ENCODE measurements around the gene SNRPA. TPM values are rescaled to one million over a fixed set of nuclear protein-coding genes. Genes with fewer than 3 reads are reported as not detected.
A peak's percentile ranks its signal among the peaks of the same experiment; 100 is the strongest.

The SNRPA gene
- total RNA-seq, 1 experiment from 2014 or later = 225 TPM

- Histone ChIP-seq H3K18ac (ENCODE audit: insufficient read length, low read depth, low read length) (no peak overlapping the region), H2BK20ac (ENCODE audit: low read depth, low read length, poor library complexity, severe bottlenecking) (no peak overlapping the region), H3K4me2 (ENCODE audit: insufficient read depth, insufficient read length, low read length) (no peak overlapping the region), H3K4ac (ENCODE audit: low read depth, low read length) (no peak overlapping the region), H3K56ac (ENCODE audit: insufficient read length, low read depth, low read length) (no peak overlapping the region), H3K79me2 (ENCODE audit: insufficient read depth, low read length) (no peaks in the 10 kb centered on the region), H3K27ac (ENCODE audit: insufficient read length, low read depth, low read length) (no peak overlapping the region), H2BK120ac (ENCODE audit: low read depth, low read length, poor library complexity, severe bottlenecking) (no peak overlapping the region), H3K23ac (ENCODE audit: insufficient read length, low read depth, low read length) (no peak overlapping the region), H3K14ac (ENCODE audit: insufficient read depth, low read length) (no peak overlapping the region; the same call in 1 of the 2 replicates), H2BK12ac (ENCODE audit: insufficient read length, low read depth, low read length) (no peak overlapping the region), H4K5ac (ENCODE audit: insufficient read length, low read depth, low read length) (no peak overlapping the region), H3K27me3 (ENCODE audit: insufficient read depth, low read length) (no peaks in the 10 kb centered on the region), H3T11ph (ENCODE audit: low read length) (no peak overlapping the region), H4K91ac (ENCODE audit: insufficient read length, low read depth, low read length) (no peak overlapping the region), H3K9ac (ENCODE audit: extremely low read depth, insufficient read length, low read length) (no peak overlapping the region), H4K20me1 (ENCODE audit: control insufficient read depth, insufficient read depth, insufficient read length) (no peaks in the 10 kb centered on the region), H3K9me3 (ENCODE audit: control insufficient read depth, low read depth, low read length) (no peaks in the 10 kb centered on the region), H2AFZ (ENCODE audit: low read length) (no peak overlapping the region), H3K4me1 (ENCODE audit: insufficient read depth, low read length) (0 out of 2 replicates have a peak, but pooled peaks cover 4% of the 10 kb centered on the region), H3K23me2 (ENCODE audit: insufficient read length, low read depth, low read length, poor library complexity, severe bottlenecking) (no peaks in the 10 kb centered on the region), H4K8ac (replicated peaks; ENCODE audit: insufficient read length, low read depth, low read length) (no peak overlapping the region), H2AK5ac (ENCODE audit: insufficient read length, low read length) (no peak overlapping the region), H2BK5ac (ENCODE audit: insufficient read length, low read length) (no peak overlapping the region), H3K79me1 (ENCODE audit: insufficient read depth, low read depth, low read length, poor library complexity, severe bottlenecking) (no peaks in the 10 kb centered on the region), H2BK15ac (ENCODE audit: low read depth, low read length) (no peak overlapping the region)
- H3K4me1 Mint-ChIP-seq = peaks cover 11 to 15% of the 10 kb centered on the region in 2 experiments
- H3K27me3 Mint-ChIP-seq (ENCODE audit: low read depth) = no peaks in the 10 kb centered on the region
- H3K9me3 Mint-ChIP-seq = no peaks in the 10 kb centered on the region
- no CpG with 5 or more reads among the region's 10 CpGs for WGBS (ENCODE audit: extremely low coverage, insufficient read length, low lambda C conversion rate)
- H3K27ac Mint-ChIP-seq = peak overlapping the region; percentile 9 to 93 (median 77); a peak in 5 of 7 replicates
- H3K36me3 Mint-ChIP-seq (ENCODE audit: insufficient read depth in 1 of 3, low read depth in 3 of 3) = peaks cover 6 to 27% (median 23%) of the 10 kb centered on the region in 3 experiments; a peak in 6 of 7 replicates
- DNase-seq = no peak
- H3K4me3 Mint-ChIP-seq = no peak overlapping the region
- no peak for TF ChIP-seq CTCF (conservative IDR thresholded peaks at IDR 0.05)
Observed at GRCh38 chr19:40741527-40742390, 9.2 kb upstream of the SNRPA start.
